Measurements from ENCODE around the gene SGPP2. TPM values are rescaled to one million over a fixed set of nuclear protein-coding genes. Genes with fewer than 3 reads are reported as not detected.

SGPP2 gene
- total RNA-seq, 1 experiment from 2014 or later: not detected

DNA sequence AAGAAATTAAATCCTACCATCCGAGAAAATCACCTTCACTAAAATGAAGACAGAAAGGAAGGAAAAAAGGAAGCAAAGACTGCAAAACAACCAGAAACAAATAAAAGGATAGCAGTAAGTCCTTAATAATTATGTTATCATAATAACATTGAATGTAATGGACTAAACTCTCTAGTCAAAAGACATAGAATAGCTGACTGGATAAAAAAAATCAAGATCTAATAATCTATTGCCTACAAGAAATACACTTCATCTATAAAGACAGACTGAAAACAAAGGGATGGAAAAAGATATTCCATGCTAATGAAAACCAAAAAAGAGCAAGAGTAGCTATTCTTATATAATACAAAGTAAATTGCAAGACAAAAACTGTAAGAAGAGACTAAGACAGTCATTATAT is 48.5 kb upstream of the SGPP2 start:
- no peak overlapping the region for H3K27ac Mint-ChIP-seq
- no peak overlapping the region for H3K4me3 Mint-ChIP-seq
- Histone ChIP-seq H3K4ac (ENCODE audit: low read depth, low read length) (no peak overlapping the region), H4K8ac (replicated peaks; ENCODE audit: insufficient read length, low read depth, low read length) (no peak overlapping the region), H3K23me2 (ENCODE audit: insufficient read length, low read depth, low read length, poor library complexity, severe bottlenecking) (no peaks in the 10 kb centered on the region), H2BK5ac (ENCODE audit: insufficient read length, low read length) (no peak overlapping the region), H3K4me1 (ENCODE audit: insufficient read depth, low read length) (no peaks in the 10 kb centered on the region), H2AFZ (ENCODE audit: low read length) (no peak overlapping the region), H4K20me1 (ENCODE audit: control insufficient read depth, insufficient read depth, insufficient read length) (no peaks in the 10 kb centered on the region), H2BK20ac (ENCODE audit: low read depth, low read length, poor library complexity, severe bottlenecking) (no peak overlapping the region), H2BK15ac (ENCODE audit: low read depth, low read length) (no peak overlapping the region), H3K23ac (ENCODE audit: insufficient read length, low read depth, low read length) (no peak overlapping the region), H3K56ac (ENCODE audit: insufficient read length, low read depth, low read length) (no peak overlapping the region), H3K9ac (ENCODE audit: extremely low read depth, insufficient read length, low read length) (no peak overlapping the region), H2BK12ac (ENCODE audit: insufficient read length, low read depth, low read length) (no peak overlapping the region), H3K14ac (ENCODE audit: insufficient read depth, low read length) (no peak overlapping the region), H3K4me2 (ENCODE audit: insufficient read depth, insufficient read length, low read length) (no peak overlapping the region), H3K27ac (ENCODE audit: insufficient read length, low read depth, low read length) (no peak overlapping the region), H3K27me3 (ENCODE audit: insufficient read depth, low read length) (no peaks in the 10 kb centered on the region), H3T11ph (ENCODE audit: low read length) (no peak overlapping the region), H4K5ac (ENCODE audit: insufficient read length, low read depth, low read length) (no peak overlapping the region), H2BK120ac (ENCODE audit: low read depth, low read length, poor library complexity, severe bottlenecking) (no peak overlapping the region), H4K91ac (ENCODE audit: insufficient read length, low read depth, low read length) (no peak overlapping the region), H3K79me1 (ENCODE audit: insufficient read depth, low read depth, low read length, poor library complexity, severe bottlenecking) (no peaks in the 10 kb centered on the region), H2AK5ac (ENCODE audit: insufficient read length, low read length) (no peak overlapping the region), H3K9me3 (ENCODE audit: control insufficient read depth, low read depth, low read length) (no peaks in the 10 kb centered on the region), H3K18ac (ENCODE audit: insufficient read length, low read depth, low read length) (no peak overlapping the region), H3K79me2 (ENCODE audit: insufficient read depth, low read length) (no peaks in the 10 kb centered on the region)
- no peak for DNase-seq
- peaks cover 5 to 10% of the 10 kb centered on the region in 2 experiments; a peak in 4 of 5 replicates for H3K9me3 Mint-ChIP-seq
- no CpG with 5 or more reads among the region's 1 CpG for WGBS (ENCODE audit: extremely low coverage, insufficient read length, low lambda C conversion rate)
- TF ChIP-seq, protein P1, sequence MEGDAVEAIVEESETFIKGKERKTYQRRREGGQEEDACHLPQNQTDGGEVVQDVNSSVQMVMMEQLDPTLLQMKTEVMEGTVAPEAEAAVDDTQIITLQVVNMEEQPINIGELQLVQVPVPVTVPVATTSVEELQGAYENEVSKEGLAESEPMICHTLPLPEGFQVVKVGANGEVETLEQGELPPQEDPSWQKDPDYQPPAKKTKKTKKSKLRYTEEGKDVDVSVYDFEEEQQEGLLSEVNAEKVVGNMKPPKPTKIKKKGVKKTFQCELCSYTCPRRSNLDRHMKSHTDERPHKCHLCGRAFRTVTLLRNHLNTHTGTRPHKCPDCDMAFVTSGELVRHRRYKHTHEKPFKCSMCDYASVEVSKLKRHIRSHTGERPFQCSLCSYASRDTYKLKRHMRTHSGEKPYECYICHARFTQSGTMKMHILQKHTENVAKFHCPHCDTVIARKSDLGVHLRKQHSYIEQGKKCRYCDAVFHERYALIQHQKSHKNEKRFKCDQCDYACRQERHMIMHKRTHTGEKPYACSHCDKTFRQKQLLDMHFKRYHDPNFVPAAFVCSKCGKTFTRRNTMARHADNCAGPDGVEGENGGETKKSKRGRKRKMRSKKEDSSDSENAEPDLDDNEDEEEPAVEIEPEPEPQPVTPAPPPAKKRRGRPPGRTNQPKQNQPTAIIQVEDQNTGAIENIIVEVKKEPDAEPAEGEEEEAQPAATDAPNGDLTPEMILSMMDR (conservative IDR thresholded peaks at IDR 0.05): no peak
- H3K4me1 Mint-ChIP-seq: no peaks in the 10 kb centered on the region
- peaks cover 0 to 6% (median 2%) of the 10 kb centered on the region in 3 experiments; a peak in 4 of 7 replicates for H3K36me3 Mint-ChIP-seq (ENCODE audit: insufficient read depth in 1 of 3, low read depth in 3 of 3)
- H3K27me3 Mint-ChIP-seq (ENCODE audit: low read depth): peaks cover 51% of the 10 kb centered on the region

All from H9 (cell line).